GM18526 (cell line): ENCODE measurements around the gene EIF2S1.

ENCODE experiments used
- POLR2A ChIP-seq: IDR thresholded peaks from 3 replicates; pipeline ENCODE4 v1.6.1; 2011; ENCODE audit not compliant: insufficient read length; ENCODE audit errors: extremely low read depth

EIF2S1 gene

DNA sequence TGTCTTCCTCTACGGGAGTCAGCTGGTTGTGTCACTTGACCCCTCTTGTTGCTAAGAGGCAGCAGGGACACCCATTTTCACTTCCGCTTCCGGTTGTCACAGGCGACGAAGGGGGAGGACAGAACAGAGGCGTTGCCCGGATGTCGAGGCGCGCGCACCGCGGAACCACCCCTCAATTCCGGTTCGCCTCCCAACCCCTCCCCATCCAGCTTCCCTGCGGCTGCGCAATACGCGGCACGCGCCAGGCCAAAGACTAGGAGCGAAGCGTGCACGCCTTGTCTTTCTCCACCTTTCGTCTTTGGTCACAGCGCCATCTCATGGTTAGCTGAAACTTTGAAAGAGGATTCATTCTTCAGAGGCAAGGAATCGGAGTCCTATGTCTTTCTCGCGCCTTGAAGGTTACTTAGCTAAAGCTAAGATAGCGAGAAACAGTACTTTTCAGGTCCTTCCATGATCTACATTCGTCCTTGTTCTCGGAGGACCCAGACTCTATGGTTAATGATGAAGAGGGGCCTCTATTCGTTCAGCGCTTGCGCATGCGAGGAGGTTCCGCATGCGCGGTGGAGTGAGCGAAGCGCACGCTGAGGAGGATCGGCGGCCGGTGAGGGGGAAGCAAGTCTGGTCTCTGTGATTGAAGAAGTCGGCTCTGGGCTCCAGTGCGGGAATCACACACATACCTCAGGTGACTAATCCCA, at the start of gene EIF2S1, which contains the start of gene ATP6V1D:
Gene EIF2S1, plus strand, starts transcription at position 554 of the 695 bp plus-strand sequence. CDS start 4,440 bp downstream, outside the sequence.
Gene ATP6V1D, minus strand, starts transcription at position 30 of the 695 bp plus-strand sequence. CDS start 106 bp downstream, outside the sequence.
- peak; percentile 87 for TF ChIP-seq POLR2A

DNA sequence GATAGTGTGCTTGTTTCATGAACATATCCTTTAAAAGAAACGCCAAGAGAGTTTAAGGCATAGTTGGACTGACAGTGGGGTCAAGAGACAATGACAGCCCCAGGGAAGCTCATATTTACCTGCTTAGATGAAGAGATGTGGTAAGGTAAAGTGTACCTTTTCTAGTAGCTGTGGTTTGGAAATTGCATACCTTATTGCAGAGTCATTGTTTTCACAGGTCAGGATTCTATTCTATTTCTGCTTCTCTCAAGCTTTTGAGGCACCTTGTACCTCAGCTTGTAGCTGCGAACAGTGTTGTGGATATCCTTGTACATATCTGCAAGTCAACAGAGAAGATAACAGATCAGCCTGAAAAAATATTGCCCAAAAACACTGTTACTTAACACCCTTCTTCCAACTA, 48.3 kb upstream of the EIF2S1 start:
- no peak for TF ChIP-seq POLR2A

DNA sequence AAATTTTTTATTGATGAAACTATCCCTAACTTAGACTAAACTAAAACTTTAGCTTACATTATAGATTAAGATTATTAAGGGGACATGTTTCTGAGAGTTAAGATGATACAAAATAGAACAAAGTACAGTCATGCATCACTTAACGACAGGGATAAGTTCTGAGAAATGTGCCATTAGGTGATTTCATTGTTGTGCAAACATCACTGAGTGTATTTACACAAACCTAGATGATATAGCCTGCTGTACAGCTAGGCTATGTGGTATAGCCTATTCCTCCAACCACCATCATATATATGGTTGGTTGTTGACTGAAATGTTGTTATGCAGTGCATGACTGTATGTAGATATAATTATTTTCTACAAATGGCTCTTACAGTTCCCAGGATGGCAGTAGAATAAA, 47.0 kb upstream of the EIF2S1 start:
- no peak for TF ChIP-seq POLR2A

- no peak for TF ChIP-seq POLR2A
Observed at GRCh38 chr14:67317822-67318221, 42.3 kb upstream of the EIF2S1 start.

GRCh38 chr14:67319142-67319541, 41.0 kb upstream of the EIF2S1 start:
- TF ChIP-seq POLR2A = no peak

- no peak for TF ChIP-seq POLR2A
Observed at GRCh38 chr14:67331368-67332125, 28.6 kb upstream of the EIF2S1 start.

GRCh38 chr14:67332468-67332867, 27.7 kb upstream of the EIF2S1 start:
- TF ChIP-seq POLR2A = no peak

DNA sequence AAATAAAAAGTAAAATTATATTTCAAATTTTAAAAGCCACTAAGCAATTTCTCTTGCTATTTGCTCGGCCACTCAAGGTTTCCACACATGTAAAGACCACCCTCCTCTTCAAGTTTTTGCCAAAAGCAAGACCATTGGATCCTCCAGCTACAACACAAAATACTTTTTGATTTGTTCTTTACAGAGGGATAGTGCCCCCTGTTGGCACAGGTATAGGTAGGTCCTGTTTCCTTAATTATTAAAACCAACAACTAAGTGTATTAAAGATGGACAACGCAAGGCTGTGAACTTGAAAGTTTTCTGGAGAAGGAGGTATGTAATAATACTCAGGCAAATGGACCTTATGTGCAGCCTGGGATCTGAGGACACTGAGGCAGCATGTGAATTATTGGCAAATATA, 24.3 kb upstream of the EIF2S1 start:
- TF ChIP-seq POLR2A = no peak

DNA sequence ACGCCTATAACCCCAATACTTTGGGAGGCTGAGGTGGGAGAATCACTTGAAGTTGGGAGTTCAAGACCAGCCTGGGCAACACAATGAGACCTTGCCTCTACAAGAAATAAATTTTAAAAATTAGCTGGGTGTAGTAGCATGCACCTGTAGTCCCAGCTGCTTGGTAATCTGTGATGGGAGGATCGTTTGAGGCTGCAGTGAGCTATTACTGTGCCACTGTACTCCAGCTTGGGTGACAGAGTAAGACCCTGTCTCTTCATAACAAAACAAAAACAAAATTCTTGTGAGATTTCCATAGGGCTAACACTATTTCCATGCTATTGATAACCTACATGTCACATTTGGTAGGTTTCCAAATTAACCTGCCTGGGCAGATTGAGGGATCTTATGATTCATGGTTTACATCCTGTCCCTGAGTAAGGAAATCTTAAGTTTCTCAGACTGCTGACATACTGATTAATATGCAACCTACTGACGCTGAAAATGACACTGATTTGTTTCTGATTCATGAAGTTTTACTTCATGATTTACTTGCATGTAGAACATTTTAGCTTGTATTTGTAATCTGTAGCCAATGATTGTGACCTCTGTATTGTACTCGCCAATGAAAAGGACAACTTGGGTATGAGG, 16.4 kb upstream of the EIF2S1 start:
- TF ChIP-seq POLR2A = no peak

DNA sequence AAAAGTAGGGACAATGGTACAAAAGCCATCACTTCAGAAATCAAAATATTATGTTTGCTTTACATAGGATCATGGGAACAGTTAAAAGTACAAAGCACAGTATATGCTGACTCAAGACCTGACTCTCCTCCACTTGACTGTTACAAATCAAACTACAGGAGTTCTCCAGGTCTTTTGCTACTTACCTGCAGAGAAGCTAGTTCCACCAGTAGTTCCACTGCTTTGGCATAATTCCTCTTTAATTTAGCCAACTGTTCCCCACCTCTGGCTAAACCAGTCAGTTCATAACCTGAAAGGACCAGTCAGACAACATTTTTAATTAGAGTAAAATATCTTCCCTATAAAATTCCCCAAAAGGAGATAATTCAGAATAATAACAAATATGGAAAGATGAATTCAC, 14.5 kb upstream of the EIF2S1 start:
- TF ChIP-seq POLR2A = no peak

DNA sequence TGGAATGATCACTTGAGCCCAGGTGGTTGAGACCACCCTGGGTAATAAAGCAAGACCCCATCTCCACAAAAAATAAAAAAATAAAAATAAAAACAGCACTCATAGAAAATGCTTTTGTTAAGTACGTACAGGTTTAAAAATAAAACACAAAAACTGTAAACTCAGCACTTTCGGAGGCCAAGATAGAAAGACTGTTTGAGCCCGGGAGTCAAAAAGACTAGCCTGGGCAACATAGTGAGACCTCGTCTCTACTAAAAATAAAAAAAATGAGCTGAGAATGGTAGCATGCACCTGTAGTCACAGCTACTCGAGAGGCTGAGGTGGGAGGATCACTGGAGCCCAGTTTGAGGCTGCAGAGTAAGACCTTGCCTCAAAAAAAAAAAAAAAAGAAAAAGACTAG, 8.1 kb upstream of the EIF2S1 start:
- TF ChIP-seq POLR2A = no peak

DNA sequence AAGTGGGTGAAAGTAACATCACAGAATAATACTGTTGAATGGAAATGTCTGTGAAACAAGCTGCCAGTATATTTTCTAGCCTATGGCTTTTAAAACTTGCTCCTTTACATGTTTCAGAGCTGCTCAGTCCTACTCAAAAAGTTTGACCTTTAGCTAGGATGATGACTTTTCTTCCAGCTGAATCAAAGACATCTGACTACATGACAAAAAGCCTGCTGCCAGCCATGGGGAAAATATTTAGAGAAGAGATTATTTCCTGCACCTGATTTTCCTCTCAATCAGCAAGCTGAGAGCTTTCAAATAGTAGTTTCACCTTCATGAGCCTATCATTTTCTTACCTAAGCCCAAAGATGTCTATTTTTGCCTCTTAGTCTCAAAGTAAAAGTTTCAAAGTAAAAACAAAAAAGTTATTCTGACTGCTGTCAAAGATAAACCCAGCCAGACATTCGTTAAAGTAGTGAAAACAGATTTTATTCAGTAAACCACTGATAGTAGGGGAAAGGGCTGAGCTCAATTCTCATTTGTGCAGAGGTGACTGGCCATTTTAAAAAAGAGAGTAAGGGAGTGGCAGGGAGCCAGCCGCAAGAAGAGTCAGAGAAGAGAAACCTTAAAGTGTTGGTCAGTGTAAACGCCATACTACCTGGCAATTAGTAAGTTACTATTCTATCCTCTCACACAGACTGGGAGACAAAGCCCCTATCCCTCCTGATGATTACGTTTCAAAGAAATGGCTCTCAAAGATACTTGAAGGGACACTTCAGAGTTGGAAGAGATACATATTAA, 2.8 kb upstream of the EIF2S1 start:
- no peak for TF ChIP-seq POLR2A

GRCh38 chr14:67357969-67358354, 2.2 kb upstream of the EIF2S1 start:
- no peak for TF ChIP-seq POLR2A

GRCh38 chr14:67358924-67359774, 979 bp upstream of the EIF2S1 start:
- TF ChIP-seq POLR2A = peak; percentile 68
